GM06990 (cell line): ENCODE measurements around the gene FIBP.

Experiments used
- DNase-seq: peaks from one replicate; pipeline ENCODE4 v3.0.0-alpha.2; 2011; ENCODE audit not compliant: insufficient read length; ENCODE audit errors: extremely low read depth
- H3K27me3 ChIP-seq: replicated peaks from 2 replicates; pipeline ENCODE4 v1.6.0; 2011; ENCODE audit warnings: low read length; ENCODE audit not compliant: control insufficient read depth, insufficient read depth
- H3K36me3 ChIP-seq: 2 replicates; pipeline ENCODE4 v1.5.1; 2011; ENCODE audit warnings: low read length; ENCODE audit not compliant: control insufficient read depth, insufficient read depth
- H3K4me3 ChIP-seq: replicated peaks from 2 replicates; pipeline ENCODE4 v1.5.1; 2011; ENCODE audit warnings: low read depth, mild to moderate bottlenecking, control low read depth, low read length
- CTCF ChIP-seq: IDR thresholded peaks from 2 replicates; pipeline ENCODE4 v1.5.1; 2011; ENCODE audit warnings: low read length, control low read depth, mild to moderate bottlenecking, inconsistent platforms; ENCODE audit not compliant: insufficient read depth, poor library complexity, severe bottlenecking

FIBP gene

GRCh38 chr11:65880027-65880426 is 8.2 kb downstream of the FIBP start:
- no peak for DNase-seq
- no peak overlapping the region for H3K4me3 ChIP-seq
- TF ChIP-seq CTCF: no peak

GRCh38 chr11:65879617-65880016 is 8.7 kb downstream of the FIBP start, which contains the start of gene CTSW:
CTSW (plus strand) TSS chr11:65879837; CDS start chr11:65879855, 18 bp downstream.
- Histone ChIP-seq H3K27me3 (no peaks in the 10 kb centered on the region), H3K4me3 (no peak within 1 kb of the TSS), H3K36me3 (peaks cover 18% of the 10 kb centered on the region)
- no peak for DNase-seq
- no peak for TF ChIP-seq CTCF

More at GRCh38 chr11:65880027-65880426, 8.2 kb downstream of the FIBP start:
- H3K27me3 ChIP-seq: no peaks in the 10 kb centered on the region
- peaks cover 21% of the 10 kb centered on the region for H3K36me3 ChIP-seq

GRCh38 chr11:65873318-65874156 is 14.7 kb downstream of the FIBP start:
- Histone ChIP-seq H3K36me3 (no peaks in the 10 kb centered on the region), H3K4me3 (peak overlapping the region; percentile 64), H3K27me3 (no peaks in the 10 kb centered on the region)
- DNase-seq: peak; percentile 92
- TF ChIP-seq CTCF: no peak

- no peaks in the 10 kb centered on the region; the same call in 1 of the 2 replicates for H3K36me3 ChIP-seq
- no peak for DNase-seq
- H3K4me3 ChIP-seq: peak within 1 kb of the TSS; percentile 64
Measured at GRCh38 chr11:65872586-65873317, 15.5 kb downstream of the FIBP start, which contains the start of gene EFEMP2. EFEMP2 (minus strand) TSS chr11:65872800; CDS start chr11:65872354, 446 bp downstream.

More at GRCh38 chr11:65872586-65873317, 15.5 kb downstream of the FIBP start, which contains the start of gene EFEMP2:
- TF ChIP-seq CTCF: no peak
- no peaks in the 10 kb centered on the region for H3K27me3 ChIP-seq
